ENCODE data around the gene ARHGAP27.

ARHGAP27 gene

DNA sequence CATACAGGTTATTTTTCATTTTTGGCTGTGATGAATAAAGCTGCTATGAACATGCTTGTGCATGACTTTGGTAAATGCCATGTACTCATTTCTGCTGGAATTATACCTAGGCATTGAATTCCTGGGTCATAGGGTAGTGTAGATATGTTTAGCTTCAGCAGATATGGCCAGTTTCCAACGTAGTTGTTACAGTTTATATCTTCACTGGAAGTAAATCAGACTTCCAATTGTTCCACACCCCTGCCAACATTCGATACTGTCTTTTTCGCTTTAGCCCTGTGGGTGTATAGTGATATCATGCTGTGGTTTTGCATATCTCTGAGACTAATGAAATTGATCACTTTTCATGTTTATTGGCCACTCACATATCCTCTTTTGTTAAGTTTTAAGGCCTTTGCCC is 50.4 kb downstream of the ARHGAP27 start:
- DNase-seq = no peak

GRCh38 chr17:45380991-45381390 is 51.7 kb downstream of the ARHGAP27 start:
- DNase-seq = no peak

DNA sequence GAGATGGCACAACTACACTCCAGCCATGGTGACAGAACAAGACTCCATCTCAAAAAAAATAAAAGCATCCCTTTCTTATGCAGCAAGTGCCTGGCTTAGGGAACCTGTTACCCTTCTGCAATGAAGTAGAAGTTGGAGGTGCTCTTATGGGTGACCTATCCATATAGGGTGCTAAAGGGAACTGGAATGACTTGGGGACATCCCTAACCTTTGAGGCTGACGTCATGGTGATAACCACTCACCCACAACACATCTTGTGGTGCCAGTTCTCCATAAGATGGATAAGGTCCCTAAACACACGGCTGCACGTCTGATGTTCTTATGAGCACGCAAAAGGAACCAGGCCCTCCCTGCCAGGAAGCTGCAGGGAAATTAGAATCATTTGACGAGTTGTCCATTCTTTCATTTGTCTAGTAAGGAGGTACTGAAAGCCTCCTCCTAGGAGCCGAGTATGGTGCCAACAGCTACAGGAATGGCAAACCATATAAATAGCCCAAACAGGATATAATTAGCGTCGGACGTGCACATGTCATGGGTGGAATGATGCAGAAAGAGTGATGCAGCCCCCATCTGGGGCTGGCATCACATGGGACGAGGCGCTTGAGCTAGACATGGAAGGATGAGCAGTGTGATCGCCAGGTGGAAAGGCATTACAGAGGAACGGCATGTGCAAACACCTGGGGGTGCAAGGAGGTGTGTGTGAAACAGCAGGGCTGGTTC is 52.5 kb downstream of the ARHGAP27 start:
- DNase-seq = no peak

- no peak for DNase-seq
These were observed 55.3 kb downstream of the ARHGAP27 start for GRCh38 chr17:45377401-45377800.

GRCh38 chr17:45376171-45377005 is 56.3 kb downstream of the ARHGAP27 start:
- DNase-seq = no peak

GRCh38 chr17:45374501-45374900 is 58.2 kb downstream of the ARHGAP27 start:
- no peak for DNase-seq

DNA sequence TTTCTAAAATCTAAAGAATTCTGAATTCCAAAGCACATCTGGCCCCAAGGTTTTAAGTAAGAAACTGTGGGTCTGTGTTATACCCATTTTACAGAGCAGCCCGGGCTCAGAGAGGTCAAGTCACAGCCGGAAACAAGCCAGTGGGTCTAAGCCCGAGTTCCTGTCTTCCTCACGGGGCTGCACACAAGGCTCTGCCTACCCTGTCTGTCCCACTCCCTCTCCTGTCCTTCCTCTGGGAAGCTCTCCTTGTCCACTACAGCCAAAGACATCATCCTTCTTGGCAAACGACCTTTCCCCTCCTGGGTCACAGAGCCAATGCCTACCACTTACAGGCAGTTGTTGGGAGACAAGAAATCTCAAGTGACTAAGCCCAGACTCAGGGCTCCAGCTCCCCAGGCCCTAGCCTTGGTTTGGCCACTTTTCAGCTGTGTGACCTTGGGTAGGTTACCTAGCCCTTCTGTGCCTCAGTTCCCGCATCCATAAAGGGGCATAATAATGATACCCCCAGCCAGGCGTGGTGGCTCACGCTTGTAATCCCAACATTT is 60.3 kb downstream of the ARHGAP27 start:
- no peak for DNase-seq

DNA sequence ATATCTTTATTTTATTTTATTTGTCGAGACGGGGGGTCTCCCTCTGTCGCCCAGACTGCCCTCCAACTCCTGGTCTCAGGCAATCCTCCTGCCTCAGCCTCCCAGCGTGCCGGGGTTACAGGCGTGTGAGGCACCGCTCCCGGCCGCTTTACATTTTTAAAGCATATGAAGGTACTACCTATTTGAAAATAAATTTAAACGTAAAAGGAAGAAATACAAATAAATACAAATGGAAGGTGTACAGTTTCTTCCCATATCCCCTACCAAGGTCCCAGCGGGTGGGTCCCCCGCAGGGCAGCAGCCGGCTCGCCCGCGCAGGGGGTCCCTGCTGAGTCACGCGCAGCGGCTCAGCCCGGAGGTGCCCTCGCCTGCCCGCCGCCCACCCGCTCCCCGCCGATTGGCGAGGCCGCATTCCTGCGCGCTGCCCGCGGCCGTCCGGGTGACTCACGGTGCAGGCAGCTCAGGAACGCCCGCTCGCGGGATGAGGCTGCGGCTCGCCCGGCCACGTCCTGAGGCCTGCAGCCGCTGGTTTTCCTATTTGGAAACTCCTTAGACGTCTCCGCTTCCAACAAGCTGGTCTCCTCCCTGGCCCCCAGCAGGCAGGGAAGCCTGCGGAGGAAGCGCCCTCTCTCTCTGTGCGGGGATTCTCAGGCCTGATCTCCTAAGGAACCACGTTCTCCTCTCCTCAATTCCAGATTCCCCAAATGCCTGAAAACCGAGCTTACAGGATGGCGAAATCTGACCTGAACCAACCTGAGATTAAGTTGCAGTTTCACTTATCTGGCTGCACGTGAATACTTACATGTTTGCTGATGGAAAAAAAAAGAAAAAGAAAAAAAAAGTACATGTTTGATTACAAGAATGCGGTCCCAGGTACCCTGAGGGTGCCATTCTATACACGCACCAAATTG is 61.0 kb downstream of the ARHGAP27 start:
- peak; percentile 48 for DNase-seq

GRCh38 chr17:45370949-45371413 is 61.7 kb downstream of the ARHGAP27 start:
- no peak for DNase-seq

DNA sequence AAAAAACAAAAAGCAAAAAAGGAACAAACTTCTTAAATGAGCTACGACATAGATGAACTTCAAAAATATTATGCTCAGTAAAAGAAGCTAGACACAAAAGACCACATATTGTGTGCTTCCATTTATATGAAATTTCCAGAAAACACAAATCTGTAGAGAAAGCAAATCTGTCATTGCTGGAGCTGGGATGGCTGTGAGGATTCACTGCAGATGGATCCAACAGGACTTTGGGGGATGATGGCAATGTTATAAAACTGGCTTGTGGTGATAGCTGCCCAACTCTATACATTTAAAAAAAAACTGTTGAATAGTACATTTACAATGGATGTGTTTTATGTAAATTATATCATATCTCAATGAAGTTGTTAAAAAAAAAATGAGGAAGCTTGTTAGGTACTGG is 63.2 kb downstream of the ARHGAP27 start:
- no peak for DNase-seq

DNA sequence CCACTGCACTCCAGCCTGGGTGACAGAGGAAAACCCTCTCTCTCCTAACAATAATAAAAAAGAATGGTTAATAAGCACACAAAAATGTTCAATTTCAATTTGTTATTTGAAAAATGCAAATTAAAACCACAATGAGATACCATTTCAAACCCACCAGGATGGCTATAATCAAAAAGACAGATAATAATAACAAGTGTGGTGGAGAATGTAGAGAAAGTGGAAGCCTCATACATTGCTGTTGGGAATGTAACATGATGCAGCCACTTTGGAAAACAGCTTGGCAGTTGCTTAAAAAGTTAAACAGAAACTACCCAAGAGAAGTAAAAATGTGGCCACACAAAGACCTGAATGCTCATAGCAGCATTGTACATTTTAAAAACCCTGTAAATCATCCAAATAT is 64.0 kb downstream of the ARHGAP27 start:
- no peak for DNase-seq

GRCh38 chr17:45367216-45367615 is 65.5 kb downstream of the ARHGAP27 start:
- DNase-seq = no peak

DNA sequence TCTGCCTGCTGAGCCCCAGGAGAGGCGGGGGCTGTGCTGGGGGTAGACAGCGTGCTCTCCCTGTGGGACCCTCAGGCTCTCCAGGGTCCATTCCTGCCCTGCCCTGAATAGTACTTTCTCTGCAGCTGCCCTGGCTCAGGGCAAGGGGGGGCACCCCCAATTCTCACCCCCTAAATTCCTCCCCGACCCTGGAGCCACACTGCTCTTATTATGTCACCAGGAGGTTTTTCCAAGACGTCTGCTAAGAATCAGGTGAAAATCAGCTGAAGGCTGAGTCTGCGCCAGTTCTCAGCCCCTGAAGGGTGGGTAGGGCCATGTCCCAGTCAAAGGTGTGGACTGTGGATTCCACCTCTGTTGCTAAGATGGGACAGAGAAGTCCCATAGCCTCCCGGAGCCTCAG is 66.0 kb downstream of the ARHGAP27 start:
- no peak for DNase-seq

DNA sequence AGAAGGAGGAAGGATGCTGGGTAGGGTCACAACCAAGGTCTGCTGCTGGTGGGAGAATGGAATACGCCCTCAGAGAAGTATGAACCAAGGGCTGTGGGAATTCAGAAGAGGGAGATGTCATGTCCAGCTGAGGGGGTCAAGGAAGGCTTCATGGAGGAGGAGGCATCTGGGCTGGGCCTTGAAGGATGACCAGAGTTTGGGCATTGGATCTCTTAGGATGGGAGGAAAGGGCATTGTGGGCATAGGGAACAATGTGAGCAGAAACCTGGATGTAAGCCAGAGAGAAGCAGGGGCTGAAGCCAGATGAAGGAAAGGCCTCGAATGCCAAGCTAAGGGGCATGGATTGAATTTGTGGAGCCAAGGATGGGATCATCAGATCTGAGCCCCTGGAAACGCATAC is 66.6 kb downstream of the ARHGAP27 start:
- no peak for DNase-seq

DNA sequence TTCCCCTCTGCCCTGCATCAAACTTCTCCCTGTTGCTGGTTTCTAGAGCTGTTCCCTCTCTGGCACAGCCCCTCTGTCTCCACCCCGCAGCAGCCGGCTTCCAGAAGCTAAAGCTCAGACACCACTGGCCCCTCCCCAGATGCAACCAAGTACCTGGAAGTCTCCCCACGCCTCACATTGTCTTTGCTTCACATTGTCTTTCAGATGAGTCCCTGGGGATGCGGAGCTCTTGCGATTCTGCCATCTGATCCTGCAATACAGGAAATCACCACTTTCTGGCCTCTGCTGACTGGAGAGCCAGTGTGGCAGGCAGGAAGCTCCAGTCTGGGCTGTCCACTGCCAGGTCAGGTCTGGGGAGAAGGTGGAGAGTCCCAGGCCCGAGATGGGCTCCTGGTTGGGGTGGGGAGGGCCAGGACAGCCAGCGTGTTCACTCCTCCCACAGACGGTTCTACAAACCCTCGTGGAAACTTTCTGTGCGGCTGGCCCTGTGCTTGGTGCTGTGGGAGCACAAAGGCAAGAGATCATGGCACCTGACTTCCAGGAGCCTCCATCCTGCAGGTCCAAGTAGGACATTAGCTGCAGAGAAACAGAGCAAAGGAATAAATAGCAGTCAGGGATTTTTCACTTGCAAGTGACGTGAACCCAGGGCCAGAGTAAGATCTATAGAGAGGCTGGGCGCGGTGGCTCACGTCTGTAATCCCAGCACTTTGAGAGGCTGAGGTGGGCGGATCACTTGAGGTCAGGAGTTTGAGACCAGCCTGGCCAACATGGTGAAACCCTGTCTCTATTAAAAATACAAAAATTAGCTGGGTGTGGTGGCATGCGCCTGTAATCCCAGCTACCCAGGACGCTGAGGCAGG is 67.9 kb downstream of the ARHGAP27 start:
- DNase-seq = no peak

GRCh38 chr17:45363498-45363897 is 69.2 kb downstream of the ARHGAP27 start:
- DNase-seq = no peak

DNA sequence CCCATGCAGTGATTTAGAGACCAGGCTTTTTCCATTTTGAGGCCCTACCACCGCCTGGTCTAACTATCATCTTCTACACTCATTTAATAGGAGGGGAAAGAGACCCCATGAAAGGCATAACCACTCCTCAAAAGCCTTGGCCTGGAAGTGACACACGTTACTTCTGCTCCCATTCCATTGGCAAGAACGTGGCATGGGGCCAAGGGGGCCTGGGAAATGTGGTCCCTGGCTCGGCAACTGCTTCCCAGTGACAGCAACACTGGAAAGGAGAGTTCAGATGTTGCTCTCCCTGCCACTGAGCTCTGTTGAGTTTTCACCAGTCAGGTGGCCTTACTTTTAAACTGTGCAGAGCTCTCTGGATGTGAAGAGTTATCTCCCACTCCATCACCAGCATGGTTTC is 70.7 kb downstream of the ARHGAP27 start:
- no peak for DNase-seq

- no peak for DNase-seq
These were observed 71.2 kb downstream of the ARHGAP27 start for GRCh38 chr17:45361451-45361850.

DNA sequence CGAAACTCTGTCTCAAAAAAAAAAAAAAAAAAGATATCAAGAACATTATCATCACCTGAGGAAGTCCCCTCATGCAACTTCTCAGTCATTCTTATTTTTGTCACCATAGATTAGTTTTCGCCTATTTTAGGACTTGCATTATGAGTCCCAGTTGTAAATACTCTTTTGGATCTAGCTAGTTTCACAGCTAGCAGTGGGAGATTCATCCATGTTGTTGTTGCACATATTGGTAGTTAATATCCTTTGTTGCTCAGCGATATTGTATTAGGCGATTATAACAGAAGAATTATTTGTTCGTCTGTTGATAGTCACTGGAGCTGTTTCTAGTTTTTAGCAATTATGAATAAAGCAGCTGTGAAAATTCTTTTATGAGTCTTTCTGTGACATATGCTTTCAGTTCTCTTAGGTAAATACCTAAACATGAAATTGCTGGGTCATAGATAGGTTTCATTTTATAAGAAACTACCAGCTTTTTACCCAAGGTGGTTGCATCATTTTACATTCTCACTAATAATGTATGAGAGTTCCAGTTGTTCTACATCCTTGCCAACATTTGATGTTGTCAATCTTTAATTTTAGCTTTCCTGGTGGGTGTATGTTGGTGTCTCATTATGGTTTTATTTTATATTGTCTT is 75.2 kb downstream of the ARHGAP27 start:
- no peak for DNase-seq

DNA sequence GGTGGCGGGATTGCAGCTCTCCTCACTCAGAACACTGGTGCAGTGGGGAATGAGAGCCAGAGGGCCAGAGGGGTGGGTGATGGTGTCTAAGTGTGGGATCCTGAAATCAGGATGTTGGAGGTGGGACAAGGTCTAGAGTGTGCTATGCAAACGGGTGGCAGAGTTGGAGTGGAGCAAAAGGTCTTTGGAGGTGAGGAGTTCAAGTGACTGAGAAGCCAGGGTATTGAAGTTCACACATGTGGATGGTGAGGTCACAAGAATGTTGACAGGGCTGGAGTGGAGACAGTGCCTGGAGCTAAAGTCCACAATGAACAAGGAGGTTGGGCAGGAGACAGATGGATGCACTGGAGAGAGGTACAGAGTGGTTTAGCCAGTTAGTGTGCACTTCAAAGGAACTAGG is 77.6 kb downstream of the ARHGAP27 start:
- peak; percentile 8 for DNase-seq

GRCh38 chr17:45353043-45353442 is 79.6 kb downstream of the ARHGAP27 start:
- peak; percentile 31 for DNase-seq

Data from activated CD4-positive, CD25-positive, alpha-beta regulatory T cell treated with anti-CD3 and anti-CD28 coated beads, Interleukin-2, amount 50 U/mL, for 72 hours (primary cell).